ENCODE results near the gene ALK.

DNA sequence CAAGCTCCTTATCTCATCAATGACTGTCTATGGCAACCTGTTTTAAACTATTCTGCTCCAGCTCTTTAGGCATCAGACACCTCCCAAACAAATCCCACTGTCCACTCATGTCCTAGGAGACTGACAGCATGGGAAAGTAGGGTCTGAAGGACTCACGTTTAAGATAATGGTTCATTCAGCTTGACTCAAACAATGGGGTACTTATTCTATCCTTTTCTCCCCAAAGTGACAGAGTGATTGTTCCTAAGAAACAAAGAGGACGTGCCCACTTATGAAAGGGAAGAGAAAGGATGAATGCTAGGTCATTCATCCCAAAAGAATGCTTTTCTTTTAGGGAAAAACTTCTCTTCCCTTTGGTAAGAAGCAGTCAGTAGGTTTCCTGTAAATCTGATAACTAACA, 41.9 kb downstream of the ALK start:
- TF ChIP-seq, protein P1, sequence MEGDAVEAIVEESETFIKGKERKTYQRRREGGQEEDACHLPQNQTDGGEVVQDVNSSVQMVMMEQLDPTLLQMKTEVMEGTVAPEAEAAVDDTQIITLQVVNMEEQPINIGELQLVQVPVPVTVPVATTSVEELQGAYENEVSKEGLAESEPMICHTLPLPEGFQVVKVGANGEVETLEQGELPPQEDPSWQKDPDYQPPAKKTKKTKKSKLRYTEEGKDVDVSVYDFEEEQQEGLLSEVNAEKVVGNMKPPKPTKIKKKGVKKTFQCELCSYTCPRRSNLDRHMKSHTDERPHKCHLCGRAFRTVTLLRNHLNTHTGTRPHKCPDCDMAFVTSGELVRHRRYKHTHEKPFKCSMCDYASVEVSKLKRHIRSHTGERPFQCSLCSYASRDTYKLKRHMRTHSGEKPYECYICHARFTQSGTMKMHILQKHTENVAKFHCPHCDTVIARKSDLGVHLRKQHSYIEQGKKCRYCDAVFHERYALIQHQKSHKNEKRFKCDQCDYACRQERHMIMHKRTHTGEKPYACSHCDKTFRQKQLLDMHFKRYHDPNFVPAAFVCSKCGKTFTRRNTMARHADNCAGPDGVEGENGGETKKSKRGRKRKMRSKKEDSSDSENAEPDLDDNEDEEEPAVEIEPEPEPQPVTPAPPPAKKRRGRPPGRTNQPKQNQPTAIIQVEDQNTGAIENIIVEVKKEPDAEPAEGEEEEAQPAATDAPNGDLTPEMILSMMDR (IDR thresholded peaks at IDR 0.05) = no peak
- no peak for TF ChIP-seq POLR2A (IDR thresholded peaks at IDR 0.05)
